Activated CD4-positive, alpha-beta T cell treated with anti-CD3 and anti-CD28 coated beads for 24 hours (primary cell): ENCODE data around the gene RPUSD1.
"Not testable (repeated sequence)": the region's sequence is repeated elsewhere in the genome, so short reads cannot be mapped to it uniquely, and the experiment has no call there.

Experiments used
- DNase-seq, 2 donors: peaks; one replicate each; pipeline ENCODE4 v3.0.0-alpha.2; 2020; ENCODE audit warnings: low read depth in 2 of 2

RPUSD1 gene, protein sequence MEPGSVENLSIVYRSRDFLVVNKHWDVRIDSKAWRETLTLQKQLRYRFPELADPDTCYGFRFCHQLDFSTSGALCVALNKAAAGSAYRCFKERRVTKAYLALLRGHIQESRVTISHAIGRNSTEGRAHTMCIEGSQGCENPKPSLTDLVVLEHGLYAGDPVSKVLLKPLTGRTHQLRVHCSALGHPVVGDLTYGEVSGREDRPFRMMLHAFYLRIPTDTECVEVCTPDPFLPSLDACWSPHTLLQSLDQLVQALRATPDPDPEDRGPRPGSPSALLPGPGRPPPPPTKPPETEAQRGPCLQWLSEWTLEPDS

GRCh38 chr16:787978-788398 lies at the start of gene RPUSD1:
Gene RPUSD1, minus strand, starts transcription at chr16:788381. Its CDS starts 644 bp downstream, at chr16:787737.
- DNase-seq, result no peak

DNA sequence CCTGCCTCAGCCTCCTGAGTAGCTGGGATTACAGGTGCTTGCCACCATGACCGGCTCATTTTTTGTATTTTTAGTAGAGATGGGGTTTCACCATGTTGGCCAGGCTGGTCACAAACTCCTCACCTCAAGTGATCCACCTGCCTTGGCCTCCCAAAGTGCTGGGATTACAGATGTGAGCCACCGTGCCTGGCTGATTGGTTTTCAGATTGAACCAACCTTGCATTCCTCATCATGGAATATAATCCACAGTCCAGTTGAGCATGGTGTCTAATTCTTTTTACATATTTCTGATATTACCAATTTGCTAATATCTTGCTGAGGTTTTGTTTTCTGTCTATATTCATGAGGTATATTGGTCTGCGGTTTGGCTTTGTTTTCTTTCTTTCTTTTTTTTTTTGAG lies 48.6 kb upstream of the RPUSD1 start:
- DNase-seq, result not testable (repeated sequence)

GRCh38 chr16:836221-836620 lies 48.0 kb upstream of the RPUSD1 start:
- no peak for DNase-seq

GRCh38 chr16:835373-835772 lies 47.2 kb upstream of the RPUSD1 start:
- DNase-seq, result no peak

DNA sequence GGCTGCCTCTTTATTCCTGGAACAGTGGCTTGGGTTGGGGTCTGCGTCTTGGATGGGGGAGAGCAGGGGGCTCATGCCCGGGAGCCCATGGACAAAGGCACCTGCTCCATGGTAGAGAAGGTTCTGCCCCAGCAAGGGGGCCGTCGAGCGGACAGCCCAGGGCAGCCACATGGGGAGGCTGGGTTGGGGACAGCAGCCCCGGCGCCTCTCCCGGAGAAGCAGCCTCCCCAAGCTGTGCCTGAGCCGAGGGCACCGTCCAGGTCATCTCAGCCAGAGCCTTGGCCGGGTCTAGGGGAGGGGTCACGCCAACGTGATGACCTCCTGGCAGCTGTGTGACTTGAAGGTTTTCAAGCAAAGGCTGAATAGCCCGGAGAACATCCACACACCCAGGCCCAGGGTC lies 45.2 kb upstream of the RPUSD1 start:
- no peak for DNase-seq

GRCh38 chr16:832652-833336 lies 44.6 kb upstream of the RPUSD1 start:
- DNase-seq, result no peak

GRCh38 chr16:831571-832413 lies 43.6 kb upstream of the RPUSD1 start:
- DNase-seq, result no peak

DNA sequence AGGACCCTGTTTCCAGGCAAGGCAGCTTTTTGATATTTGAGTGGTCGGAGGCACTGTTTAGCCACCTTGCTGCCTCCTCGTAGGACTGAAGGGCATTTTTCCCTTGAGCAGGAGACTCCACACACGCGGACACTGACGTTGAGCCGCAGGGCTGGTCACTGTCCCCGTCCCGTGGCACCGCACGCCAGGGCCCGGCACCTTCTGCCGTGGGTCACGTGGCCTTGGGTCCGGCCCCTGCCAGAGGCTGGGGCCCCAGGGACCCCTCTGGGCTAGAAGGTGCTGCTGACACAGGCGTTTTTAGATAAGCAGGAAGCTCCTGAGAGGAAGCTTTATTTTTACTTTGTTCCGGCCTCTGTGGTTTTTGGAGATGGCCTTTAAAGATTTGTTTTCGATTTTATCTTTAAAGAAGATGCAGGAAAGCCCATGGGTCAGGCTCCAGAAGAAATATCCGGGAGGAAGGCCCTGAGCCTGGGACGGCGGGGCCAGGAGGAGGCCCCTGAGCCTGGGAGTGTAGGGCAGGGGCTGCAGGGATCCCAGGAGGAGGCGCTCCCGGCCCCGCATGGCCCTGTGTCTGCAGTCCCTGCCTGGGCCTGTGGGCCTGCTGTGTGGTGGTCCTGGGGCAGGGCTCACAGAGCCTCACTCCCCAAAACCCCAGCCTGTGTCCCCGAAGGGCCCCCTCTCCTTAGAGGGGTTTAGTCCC lies 42.8 kb upstream of the RPUSD1 start:
- DNase-seq, result no peak

- DNase-seq, result no peak
These were observed 42.1 kb upstream of the RPUSD1 start for GRCh38 chr16:830107-830870.

GRCh38 chr16:828891-829290 lies 40.7 kb upstream of the RPUSD1 start:
- DNase-seq, result no peak

DNA sequence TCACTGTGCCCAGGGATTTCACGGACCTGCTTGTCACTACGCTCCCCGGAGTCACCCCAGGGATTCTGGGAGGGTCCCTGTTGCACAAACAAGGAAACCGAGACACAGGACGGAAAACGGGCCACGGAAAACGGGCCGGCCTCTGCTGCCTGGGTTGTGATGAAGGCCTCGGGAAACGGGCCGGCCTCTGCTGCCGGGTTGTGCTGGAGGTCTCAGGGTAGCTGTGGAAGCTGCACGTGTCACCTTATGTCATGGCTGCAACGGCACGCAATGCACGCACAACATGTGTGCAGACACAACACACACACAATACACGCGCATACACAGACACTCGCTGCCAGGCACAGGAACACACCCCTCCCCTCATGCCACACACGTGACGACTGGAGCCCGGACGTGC lies 39.3 kb upstream of the RPUSD1 start:
- DNase-seq, result no peak

DNA sequence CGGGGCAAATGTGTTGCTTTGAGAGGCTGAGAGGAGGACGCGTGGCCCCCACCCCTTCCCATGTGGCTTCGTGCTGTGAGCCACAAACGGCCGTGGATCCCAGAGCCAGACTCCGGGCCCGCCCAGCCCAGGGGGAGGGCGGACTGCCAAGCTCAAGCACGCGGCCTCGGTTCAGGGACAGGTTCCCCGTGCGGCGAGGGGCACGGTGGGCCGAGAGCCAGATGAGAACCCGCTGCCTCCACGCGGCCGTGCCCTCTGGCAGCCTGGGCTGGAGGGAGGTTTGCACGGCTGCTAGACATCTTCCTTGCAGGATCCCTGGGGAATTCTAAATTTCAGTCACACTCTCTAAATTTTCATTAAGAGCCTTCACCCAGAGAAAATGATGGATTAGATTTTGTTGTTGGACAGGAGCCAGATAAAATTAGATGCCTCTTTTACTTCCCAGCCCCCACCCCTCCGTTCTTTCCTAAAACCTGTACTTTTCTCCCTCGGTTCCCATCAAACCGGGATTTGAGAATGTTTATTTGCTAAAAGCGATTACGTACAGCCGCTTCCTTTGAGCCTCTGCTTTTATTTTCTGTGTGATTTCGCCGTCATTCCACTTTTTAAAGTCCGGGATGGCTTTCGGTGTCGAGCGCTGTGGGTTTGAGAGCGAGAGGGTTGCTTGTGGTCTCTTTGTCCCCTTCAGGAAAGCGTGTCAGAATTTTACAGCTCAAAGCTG lies 37.3 kb upstream of the RPUSD1 start:
- DNase-seq, result no peak

DNA sequence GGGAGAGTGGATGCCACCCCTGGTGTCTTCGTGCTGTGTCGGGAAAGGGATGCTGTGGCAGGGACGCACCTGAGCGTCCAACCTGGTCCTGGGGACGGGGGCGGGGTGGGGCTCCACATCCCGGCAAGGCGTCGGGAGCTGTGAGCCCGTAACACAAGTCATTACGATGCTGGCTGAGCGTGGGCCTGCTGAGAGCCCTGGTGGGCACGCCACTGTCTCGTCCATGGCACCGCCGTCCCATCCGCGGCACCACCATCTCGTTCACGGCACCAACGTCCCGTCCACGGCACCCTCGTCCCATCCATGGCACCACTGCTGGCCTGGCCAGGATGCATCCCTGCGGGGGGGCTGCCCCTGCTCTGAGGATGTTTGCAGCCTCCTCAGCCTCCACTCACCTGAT lies 36.4 kb upstream of the RPUSD1 start:
- DNase-seq, result no peak

DNA sequence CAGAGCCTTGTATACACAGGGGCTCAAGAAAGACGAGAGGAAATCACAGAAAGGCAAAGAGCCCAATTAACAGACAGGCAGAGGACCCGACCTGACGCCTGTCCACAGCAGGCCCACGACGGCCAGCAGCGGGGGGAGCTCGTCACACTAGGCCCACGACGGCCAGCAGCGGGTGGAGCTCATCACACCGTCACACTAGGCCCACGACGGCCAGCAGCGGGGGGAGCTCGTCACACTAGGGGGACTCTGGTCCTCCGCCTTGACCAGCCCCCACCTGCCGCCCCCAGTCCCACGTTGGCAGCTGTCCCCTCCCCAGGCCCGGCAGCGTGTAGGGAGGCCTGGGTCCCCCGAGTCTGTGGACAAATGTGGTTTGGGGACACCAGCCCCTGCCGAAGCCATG lies 36.0 kb upstream of the RPUSD1 start:
- DNase-seq, result no peak

DNA sequence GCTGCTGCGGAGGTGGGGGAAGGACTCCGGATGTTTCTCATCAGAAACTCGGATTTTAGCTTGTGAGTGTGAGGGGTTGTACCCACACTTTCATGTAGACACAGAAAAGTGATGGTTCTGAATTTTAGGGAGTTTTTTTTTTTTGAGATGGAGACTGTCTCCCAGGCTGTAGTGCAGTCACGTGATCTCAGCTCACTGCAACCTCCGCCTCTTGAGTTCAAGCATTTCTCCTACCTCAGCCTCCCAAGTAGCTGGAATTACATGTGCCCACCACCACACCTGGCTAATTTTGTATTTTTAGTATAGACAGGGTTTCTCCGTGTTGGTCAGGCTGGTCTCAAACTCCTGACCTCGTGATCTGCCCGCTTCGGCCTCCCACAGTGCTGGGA lies 34.7 kb upstream of the RPUSD1 start:
- DNase-seq, result no peak

GRCh38 chr16:822174-822908 lies 34.2 kb upstream of the RPUSD1 start:
- no peak for DNase-seq

DNA sequence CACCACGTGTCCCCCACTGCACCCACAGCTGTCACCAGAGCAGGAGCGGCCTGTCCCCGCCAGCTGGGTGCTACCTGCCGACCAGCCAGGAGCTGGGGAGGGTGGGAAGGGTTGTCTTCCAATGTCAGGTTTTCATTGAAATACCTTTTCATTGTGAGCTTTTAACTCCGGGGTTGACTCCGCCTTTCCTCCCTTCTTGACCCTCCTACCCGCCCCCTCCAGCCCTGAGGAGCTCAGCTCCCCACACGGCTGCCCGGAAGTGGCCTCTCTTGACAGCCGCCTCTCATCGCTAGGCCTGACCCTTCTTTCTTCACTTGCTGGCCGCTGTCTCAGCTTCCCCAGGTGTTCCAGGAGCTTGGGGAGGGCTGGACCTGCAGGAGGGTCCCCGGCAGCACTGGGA lies 33.6 kb upstream of the RPUSD1 start:
- no peak for DNase-seq

- no peak for DNase-seq
These were observed 32.6 kb upstream of the RPUSD1 start for GRCh38 chr16:820748-821147.

DNA sequence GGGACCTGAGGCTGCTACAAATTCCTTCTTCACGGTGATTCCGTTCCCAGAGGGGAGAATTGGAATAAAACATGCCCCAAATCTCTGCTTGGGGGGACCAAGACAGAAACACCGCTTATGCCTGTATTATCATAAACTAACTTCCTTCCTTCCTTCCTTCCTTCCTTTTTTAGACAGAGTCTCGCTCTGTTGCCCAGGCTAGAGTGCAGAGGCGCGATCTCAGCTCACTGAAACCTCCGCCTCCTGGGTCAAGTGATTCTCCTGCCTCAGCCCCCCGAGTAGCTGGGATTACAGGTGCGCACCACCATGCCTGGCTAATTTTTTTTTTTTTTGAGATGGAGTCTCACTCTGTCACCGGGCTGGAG lies 31.8 kb upstream of the RPUSD1 start:
- not testable (repeated sequence) for DNase-seq
